Endothelial cell of umbilical vein (primary cell): ENCODE results near the gene PPP1R3F. TPM values are rescaled to one million over a fixed set of nuclear protein-coding genes. Genes with fewer than 3 reads are reported as not detected.

Experiments used
- Bru-seq: library from RNA; stranded (reverse); fragments of 400-500 nt; gene quantifications from one replicate; lab custom pipeline; 2021; lab: Mats Ljungman, UMichigan
- BruChase-seq, 2 experiments: library from RNA; stranded (reverse); fragments of 400-500 nt; gene quantifications; one replicate each; lab custom pipeline; 2021; lab: Mats Ljungman, UMichigan
- BruUV-seq: library from RNA; stranded (reverse); fragments of 400-500 nt; replicated peaks from 2 replicates; lab custom pipeline; 2021; lab: Mats Ljungman, UMichigan
- CTCF ChIA-PET: fragments of 300-600, 350-600 bp; sonication (Branson Sonifier 250); formaldehyde crosslinking; loops from one replicate; lab custom pipeline; 2021; ENCODE audit warnings: antibody characterized with exemption, inconsistent platforms; lab: Charles Lee
- POLR2A ChIA-PET: fragments of 300-600, 350-600 bp; sonication (Branson Sonifier 250); formaldehyde crosslinking; loops from one replicate; lab custom pipeline; 2021; ENCODE audit warnings: antibody characterized with exemption, inconsistent platforms; lab: Charles Lee
- DNase-seq: peaks from one replicate; pipeline ENCODE4 v3.0.0-alpha.2; 2011; ENCODE audit warnings: low read depth, low spot score
- FAIRE-seq: peaks from 2 replicates; lab custom pipeline; 2011; peaks lifted over from hg19 to GRCh38; lab: Jason Lieb, UNC
- H2AFZ ChIP-seq: 2 replicates; pipeline ENCODE4 v1.6.0; 2012; ENCODE audit warnings: low read depth, low read length, control low read depth, inconsistent platforms
- H3K27ac ChIP-seq: 2 replicates; pipeline ENCODE4 v1.5.1; 2011; ENCODE audit warnings: low read depth, mild to moderate bottlenecking, control low read depth, low read length, moderate library complexity; ENCODE audit not compliant: insufficient read depth
- H3K27me3 ChIP-seq, 2 experiments: 2 replicates each; pipeline versions ENCODE4 v1.6.0 to v1.6.1; 2011; ENCODE audit warnings: low read length in 2 of 2, mixed read lengths in 1 of 2; ENCODE audit not compliant: control insufficient read depth in 2 of 2, insufficient read depth in 2 of 2
- H3K36me3 ChIP-seq, 2 experiments: 2 replicates in 1 of 2; 3 replicates in 1 of 2; pipeline ENCODE4 v1.5.1; 2011; ENCODE audit warnings: low read length in 2 of 2, mild to moderate bottlenecking in 1 of 2, moderate library complexity in 1 of 2; ENCODE audit not compliant: control insufficient read depth in 2 of 2, insufficient read depth in 2 of 2; ENCODE audit errors: extremely low read depth in 1 of 2
- H3K4me1 ChIP-seq: 3 replicates; pipeline ENCODE4 v1.5.1; 2011; ENCODE audit warnings: mild to moderate bottlenecking, low read length; ENCODE audit not compliant: control insufficient read depth, insufficient read depth; ENCODE audit errors: extremely low read depth
- H3K4me2 ChIP-seq: 2 replicates; pipeline ENCODE4 v1.6.1; 2011; ENCODE audit warnings: low read length, control low read depth, mixed read lengths; ENCODE audit not compliant: insufficient read depth
- H3K4me3 ChIP-seq, 3 experiments: fragments of 200-600 bp in 1 of 3; sonication (generic), shearing (Covaris generic) in 1 of 3; replicated peaks in 1 of 3; 2 replicates each; pipeline ENCODE4 v1.5.1; 2011 to 2016; ENCODE audit warnings: control low read depth in 3 of 3, low read length in 3 of 3, mild to moderate bottlenecking in 2 of 3, inconsistent platforms in 1 of 3, low read depth in 1 of 3, moderate library complexity in 1 of 3; ENCODE audit not compliant: insufficient read depth in 1 of 3
- H3K79me2 ChIP-seq: 2 replicates; pipeline ENCODE4 v1.6.0; 2012; ENCODE audit warnings: low read length, inconsistent platforms; ENCODE audit not compliant: control insufficient read depth, insufficient read depth
- H3K9ac ChIP-seq: replicated peaks from 2 replicates; pipeline ENCODE3; 2011; ENCODE audit warnings: low read length, control low read depth; ENCODE audit not compliant: insufficient read depth; ENCODE audit errors: extremely low read depth
- H3K9me1 ChIP-seq: replicated peaks from 3 replicates; pipeline ENCODE4 v1.6.0; 2011; ENCODE audit warnings: mild to moderate bottlenecking, low read length; ENCODE audit not compliant: control insufficient read depth, insufficient read depth; ENCODE audit errors: extremely low read depth
- H3K9me3 ChIP-seq: replicated peaks from 2 replicates; pipeline ENCODE4 v1.5.1; 2012; ENCODE audit warnings: low read length, inconsistent platforms; ENCODE audit not compliant: control insufficient read depth, insufficient read depth
- H4K20me1 ChIP-seq: replicated peaks from 2 replicates; pipeline ENCODE3; 2011; ENCODE audit warnings: mild to moderate bottlenecking, low read length; ENCODE audit not compliant: control insufficient read depth, insufficient read depth; ENCODE audit errors: extremely low read depth
- CTCF ChIP-seq, 2 donors: IDR thresholded peaks; 1 replicate in 1 of 2; 2 replicates in 1 of 2; pipeline ENCODE4 v1.5.1; 2011; ENCODE audit warnings: low read length in 2 of 2, mild to moderate bottlenecking in 2 of 2, moderate library complexity in 2 of 2, control low read depth in 1 of 2, inconsistent platforms in 1 of 2, low read depth in 1 of 2; ENCODE audit not compliant: insufficient read depth in 1 of 2; ENCODE audit errors: extremely low read depth in 1 of 2
- EZH2 ChIP-seq: IDR thresholded peaks from 2 replicates; pipeline ENCODE4 v1.6.1; 2012; ENCODE audit warnings: borderline replicate concordance, low read depth, mild to moderate bottlenecking, moderate library complexity, low read length, inconsistent platforms; ENCODE audit not compliant: severe bottlenecking
- FOS ChIP-seq: IDR thresholded peaks from 2 replicates; pipeline ENCODE4 v1.6.1; 2011; ENCODE audit warnings: mild to moderate bottlenecking, low read length, moderate library complexity, borderline replicate concordance; ENCODE audit not compliant: insufficient read depth
- GATA2 ChIP-seq: IDR thresholded peaks from 2 replicates; pipeline ENCODE4 v1.7.0; 2011; ENCODE audit warnings: low read depth, mild to moderate bottlenecking, moderate library complexity, mixed read lengths, low read length; ENCODE audit not compliant: insufficient read length, insufficient read depth
- JUN ChIP-seq: IDR thresholded peaks from 2 replicates; pipeline ENCODE4 v1.6.1; 2011; ENCODE audit warnings: borderline replicate concordance, low read depth; ENCODE audit not compliant: insufficient read length, insufficient read depth
- MYC ChIP-seq: IDR thresholded peaks from one replicate; pipeline ENCODE4 v1.6.1; 2011; ENCODE audit warnings: mild to moderate bottlenecking, low read depth, low read length
- POLR2A ChIP-seq: IDR thresholded peaks from 2 replicates; pipeline ENCODE4 v1.6.1; 2012; ENCODE audit warnings: low read depth, mild to moderate bottlenecking, control low read depth, low read length
- POLR2AphosphoS5 ChIP-seq: IDR thresholded peaks from 2 replicates; pipeline ENCODE4 v1.6.1; 2012; ENCODE audit warnings: low read depth, mild to moderate bottlenecking, control low read depth, low read length, moderate library complexity; ENCODE audit not compliant: insufficient read depth
- dilution Hi-C: fragments of 300-500 bp; cut with MboI; formaldehyde crosslinking; loops from one replicate; pipeline ENCODE4 v1.15.0; 2019; ENCODE audit warnings: low sequenced_read_pairs; ENCODE audit not compliant: extremely low pct_ligation_motif_present
- intact Hi-C: fragments of 100-400 bp; cut with micrococcal nuclease; formaldehyde crosslinking; loops from one replicate; pipeline ENCODE4 v1.10.0; 2022
- long read RNA-seq: library from polyadenylated mRNA; stranded (forward); transcript quantifications from one replicate; pipeline ENCODE4 v2.0.0, GENCODE V29; 2021
- polyA minus RNA-seq, 3 experiments: library from RNA; depleted of rRNA, polyadenylated mRNA; stranded (reverse); fragments of >200 nt; gene quantifications; 1 replicate in 1 of 3; 2 replicates in 2 of 3; pipeline ENCODE4 v1.2.3, GENCODE V29; 2011
- polyA plus RNA-seq, 4 experiments: library from polyadenylated mRNA; depleted of rRNA in 3 of 4; stranded (reverse) in 3 of 4; unstranded in 1 of 4; fragments of >200 nt; gene quantifications; 2 replicates each; pipeline versions ENCODE4 v1.2.1 to v1.2.3, GENCODE V29; 2011 to 2012; ENCODE audit warnings: missing spikeins in 1 of 4
- total RNA-seq: library from RNA; stranded (reverse); gene quantifications from 2 replicates; pipeline ENCODE4 v1.2.3, GENCODE V29; 2021

PPP1R3F gene
- total RNA-seq (2.1 and 2.5 TPM in 2 replicates), polyA plus RNA-seq (1.5 and 1.6 TPM in 2 replicates), polyA minus RNA-seq (0.70 and 1.6 TPM in 2 replicates), Bru-seq, nascent RNA (percentile 52 among the genes with signal in this experiment), BruChase-seq, experiment 1, labeled RNA remaining after a 6-hour chase (percentile 66 among the genes with signal in this experiment), BruChase-seq, experiment 2, labeled RNA remaining after a 2-hour chase (percentile 57 among the genes with signal in this experiment)
- polyA plus RNA-seq (2011; cell fraction: cytosol; rRNA removed): 1.6 and 1.8 TPM in 2 replicates
- polyA plus RNA-seq (2011; cell fraction: nucleus; rRNA removed): 2.2 and 3.0 TPM in 2 replicates
- 1.1 and 1.7 TPM in 2 replicates for polyA plus RNA-seq (2012)
- polyA minus RNA-seq (2011; cell fraction: cytosol; rRNA and poly(A)+ RNA removed): 0.92 TPM
- 1.4 and 1.6 TPM in 2 replicates for polyA minus RNA-seq (2011; cell fraction: nucleus; rRNA and poly(A)+ RNA removed)
- long read RNA-seq: 0 reads

GRCh38 chrX:49269767-49270248 lies at the start of gene PPP1R3F:
Gene PPP1R3F (plus strand): TSS chrX:49269793. CDS start chrX:49269870, 77 bp downstream.
- Histone ChIP-seq H3K4me1 (no peaks in the 10 kb centered on the region), H3K36me3 (no peaks in the 10 kb centered on the region), H3K79me2 (peaks cover 17% of the 10 kb centered on the region), H3K4me3 (peak within 1 kb of the TSS; percentile 29 to 78 (median 59)), H3K27me3 (no peaks in the 10 kb centered on the region), H3K27ac (peak within 1 kb of the TSS; percentile 80), H2AFZ (peak within 1 kb of the TSS; percentile 70), H3K9ac (peak within 1 kb of the TSS; percentile 84), H3K9me3 (no peaks in the 10 kb centered on the region), H4K20me1 (no peaks in the 10 kb centered on the region), H3K9me1 (no peaks in the 10 kb centered on the region), H3K4me2 (peak within 1 kb of the TSS; percentile 60)
- POLR2A ChIA-PET: no interaction called here
- intact Hi-C loops: loop anchor here (1.0 to 10.0 kb wide), 4 partner anchors 79 to 1613 kb away; partner anchors contain the start of genes GPKOW, PQBP1, TIMM17B and UXT
- dilution Hi-C loops: no loop called here
- TF ChIP-seq GATA2 (no peak), POLR2AphosphoS5 (peak; percentile 45), JUN (no peak), EZH2 (no peak), POLR2A (no peak)
- CTCF ChIA-PET: interaction anchor here (2.0 kb wide), 1 partner anchor 77 kb away, joined by 12 read pairs; no protein-coding TSS in a partner anchor
- FAIRE-seq (no peak), DNase-seq (peak; percentile 1)
- no TSS peak for BruUV-seq

GRCh38 chrX:49220100-49220499 lies 49.5 kb upstream of the PPP1R3F start:
- ChIA-PET CTCF (no interaction called here), POLR2A (no interaction called here)
- DNase-seq (no peak), FAIRE-seq (no peak)
- Histone ChIP-seq H4K20me1 (no peaks in the 10 kb centered on the region), H3K9ac (no peak overlapping the region), H3K27me3 (peaks cover 0 to 3% of the 10 kb centered on the region in 2 experiments), H3K9me1 (no peaks in the 10 kb centered on the region), H2AFZ (no peak overlapping the region), H3K4me3 (no peak overlapping the region), H3K36me3 (no peaks in the 10 kb centered on the region), H3K27ac (no peak overlapping the region), H3K4me1 (no peaks in the 10 kb centered on the region), H3K9me3 (no peaks in the 10 kb centered on the region), H3K79me2 (no peaks in the 10 kb centered on the region), H3K4me2 (no peak overlapping the region)
- BruUV-seq: no TSS peak
- intact Hi-C loops (no loop called here), dilution Hi-C loops (no loop called here)
- TF ChIP-seq JUN (no peak), POLR2AphosphoS5 (no peak), EZH2 (no peak), CTCF (IDR thresholded peaks at IDR 0.05; ENCODE audit: extremely low read depth in 1 of 2, insufficient read depth in 1 of 2, low read depth in 1 of 2, low read length in 2 of 2) (no peak), POLR2A (no peak), GATA2 (no peak), FOS (no peak), MYC (no peak)
